Neural cell (in vitro differentiated cells): ENCODE data around the gene BORA. TPM values are rescaled to one million over a fixed set of nuclear protein-coding genes. Genes with fewer than 3 reads are reported as not detected.

Source experiments
- H2AFZ ChIP-seq: fragments of 200-600, 300-800 bp; sonication (generic), shearing (Covaris generic); 2 replicates; pipeline ENCODE4 v1.6.0; 2014; ENCODE audit warnings: low read depth, mild to moderate bottlenecking, antibody characterized with exemption, low read length, moderate library complexity
- H3F3A ChIP-seq: fragments of 200-600 bp; shearing (Covaris generic); 2 replicates; pipeline ENCODE4 v1.6.1; 2016; ENCODE audit warnings: mild to moderate bottlenecking, moderate library complexity, mixed read lengths, antibody characterized with exemption, low read length; ENCODE audit not compliant: insufficient read depth, poor library complexity, severe bottlenecking
- H3K27ac ChIP-seq: fragments of 200-600, 300-800 bp; sonication (generic), shearing (Covaris generic); 2 replicates; pipeline ENCODE4 v1.5.1; 2014; ENCODE audit warnings: mild to moderate bottlenecking, low read length, moderate library complexity
- H3K27me3 ChIP-seq: fragments of 300-800, 200-600 bp; sonication (generic), shearing (Covaris generic); 2 replicates; pipeline ENCODE4 v1.6.0; 2014; ENCODE audit warnings: mild to moderate bottlenecking, low read depth, low read length, moderate library complexity; ENCODE audit not compliant: insufficient read depth
- H3K36me3 ChIP-seq: fragments of 300-800, 200-600 bp; sonication (generic), shearing (Covaris generic); 2 replicates; pipeline ENCODE4 v1.5.1; 2014; ENCODE audit warnings: mild to moderate bottlenecking, antibody characterized with exemption, low read length, moderate library complexity; ENCODE audit not compliant: insufficient read depth
- H3K4me2 ChIP-seq: fragments of 300-800, 200-600 bp; sonication (generic), shearing (Covaris generic); 2 replicates; pipeline ENCODE4 v1.6.0; 2014; ENCODE audit warnings: mild to moderate bottlenecking, low read length
- H3K4me3 ChIP-seq: fragments of 300-800, 200-600 bp; sonication (generic), shearing (Covaris generic); 2 replicates; pipeline ENCODE4 v1.5.1; 2014; ENCODE audit warnings: mild to moderate bottlenecking, low read length, moderate library complexity
- H3K79me2 ChIP-seq: fragments of 200-600 bp; shearing (Covaris generic); replicated peaks from 2 replicates; pipeline ENCODE4 v1.6.0; 2014; ENCODE audit warnings: mild to moderate bottlenecking, low read length, moderate library complexity; ENCODE audit not compliant: insufficient read depth
- H3K9ac ChIP-seq: fragments of 300-800, 200-600 bp; sonication (generic), shearing (Covaris generic); 2 replicates; pipeline ENCODE4 v1.6.1; 2016; ENCODE audit warnings: mild to moderate bottlenecking, low read length, mixed read lengths
- H3K9me2 ChIP-seq: fragments of 200-600 bp; shearing (Covaris generic); 2 replicates; pipeline ENCODE4 v1.6.1; 2016; ENCODE audit warnings: mild to moderate bottlenecking, low read length, mixed read lengths; ENCODE audit not compliant: insufficient read depth
- H3K9me3 ChIP-seq: fragments of 200-600, 300-800 bp; sonication (generic), shearing (Covaris generic); 2 replicates; pipeline ENCODE4 v1.6.1; 2016; ENCODE audit warnings: mild to moderate bottlenecking, mixed run types, low read length, moderate library complexity, mixed read lengths
- H4K20me1 ChIP-seq: fragments of 200-600 bp; shearing (Covaris generic); 2 replicates; pipeline ENCODE4 v1.6.1; 2016; ENCODE audit warnings: mild to moderate bottlenecking, mixed run types; ENCODE audit not compliant: insufficient read depth
- EP300 ChIP-seq: fragments of 450-650 bp; conservative IDR thresholded peaks from 2 replicates; pipeline ENCODE4 v1.6.1; 2014; ENCODE audit warnings: antibody characterized with exemption, mild to moderate bottlenecking, moderate library complexity; ENCODE audit not compliant: poor library complexity, severe bottlenecking
- EZH2 ChIP-seq: fragments of 200-600, 300-800 bp; shearing (Covaris generic), sonication (generic); IDR thresholded peaks from 2 replicates; pipeline ENCODE4 v1.6.1; 2014; ENCODE audit warnings: antibody characterized with exemption, low read length, borderline replicate concordance, mild to moderate bottlenecking; ENCODE audit not compliant: insufficient read depth, poor library complexity, severe bottlenecking
- MXI1 ChIP-seq: fragments of 450-650 bp; conservative IDR thresholded peaks from 2 replicates; pipeline ENCODE4 v1.6.1; 2014; ENCODE audit warnings: antibody characterized with exemption, mild to moderate bottlenecking; ENCODE audit not compliant: poor library complexity, severe bottlenecking
- POLR2AphosphoS5 ChIP-seq: IDR thresholded peaks from 2 replicates; pipeline ENCODE4 v1.6.1; 2012
- RAD21 ChIP-seq: fragments of 450-650 bp; conservative IDR thresholded peaks from 2 replicates; pipeline ENCODE4 v1.6.1; 2014; ENCODE audit warnings: antibody characterized with exemption, mild to moderate bottlenecking, moderate library complexity
- REST ChIP-seq: IDR thresholded peaks from 2 replicates; pipeline ENCODE4 v1.6.1; 2012; ENCODE audit warnings: borderline replicate concordance
- SMC3 ChIP-seq: fragments of 450-650 bp; conservative IDR thresholded peaks from 2 replicates; pipeline ENCODE4 v1.6.1; 2014; ENCODE audit warnings: antibody characterized with exemption, mild to moderate bottlenecking, moderate library complexity; ENCODE audit not compliant: poor library complexity
- TAF1 ChIP-seq: IDR thresholded peaks from 2 replicates; pipeline ENCODE4 v1.6.1; 2012; ENCODE audit warnings: low read depth
- polyA plus RNA-seq: library from polyadenylated mRNA; depleted of rRNA; stranded (reverse); fragments of >200 nt; gene quantifications from 2 replicates; pipeline ENCODE4 v1.2.3, GENCODE V29; 2014
- TF ChIP-seq, protein P1 (sequence below): fragments of 450-650 bp; IDR thresholded peaks from 2 replicates; pipeline ENCODE4 v1.5.1; 2014; ENCODE audit warnings: antibody characterized with exemption, mild to moderate bottlenecking, moderate library complexity; ENCODE audit not compliant: poor library complexity, severe bottlenecking

The BORA gene
- polyA plus RNA-seq, 1 donor from 2014 or later, result 3.7 TPM

DNA sequence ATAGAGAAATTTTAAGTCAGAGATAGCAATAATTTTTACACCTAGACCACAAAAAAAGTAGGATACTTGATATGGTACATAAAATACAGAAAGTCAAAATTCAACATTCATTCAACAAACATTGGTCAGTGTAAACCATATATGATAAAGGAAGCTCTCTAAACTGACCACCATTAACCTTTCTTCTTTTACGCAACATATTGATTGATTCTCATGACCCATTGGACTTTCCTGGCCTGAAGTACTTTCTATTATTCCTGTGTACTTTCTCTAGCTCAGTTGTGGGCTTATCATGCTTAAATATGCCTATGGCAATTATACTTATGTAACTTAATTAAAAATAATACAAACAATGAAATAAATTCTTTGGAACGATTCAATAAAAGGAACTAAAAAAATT, 64.9 kb downstream of the BORA start:
- no peaks in the 10 kb centered on the region for H4K20me1 ChIP-seq
- no peaks in the 10 kb centered on the region for H3F3A ChIP-seq
- no peak overlapping the region for H3K4me3 ChIP-seq
- no peak overlapping the region for H3K4me2 ChIP-seq
- H3K9me3 ChIP-seq, result no peaks in the 10 kb centered on the region
- H3K27me3 ChIP-seq, result no peaks in the 10 kb centered on the region
- H3K9ac ChIP-seq, result no peak overlapping the region
- H3K27ac ChIP-seq, result no peak overlapping the region
- TF ChIP-seq EP300, result no peak
- no peak for TF ChIP-seq SMC3
- no peak for TF ChIP-seq RAD21
- no peak for TF ChIP-seq REST
- TF ChIP-seq, protein P1, sequence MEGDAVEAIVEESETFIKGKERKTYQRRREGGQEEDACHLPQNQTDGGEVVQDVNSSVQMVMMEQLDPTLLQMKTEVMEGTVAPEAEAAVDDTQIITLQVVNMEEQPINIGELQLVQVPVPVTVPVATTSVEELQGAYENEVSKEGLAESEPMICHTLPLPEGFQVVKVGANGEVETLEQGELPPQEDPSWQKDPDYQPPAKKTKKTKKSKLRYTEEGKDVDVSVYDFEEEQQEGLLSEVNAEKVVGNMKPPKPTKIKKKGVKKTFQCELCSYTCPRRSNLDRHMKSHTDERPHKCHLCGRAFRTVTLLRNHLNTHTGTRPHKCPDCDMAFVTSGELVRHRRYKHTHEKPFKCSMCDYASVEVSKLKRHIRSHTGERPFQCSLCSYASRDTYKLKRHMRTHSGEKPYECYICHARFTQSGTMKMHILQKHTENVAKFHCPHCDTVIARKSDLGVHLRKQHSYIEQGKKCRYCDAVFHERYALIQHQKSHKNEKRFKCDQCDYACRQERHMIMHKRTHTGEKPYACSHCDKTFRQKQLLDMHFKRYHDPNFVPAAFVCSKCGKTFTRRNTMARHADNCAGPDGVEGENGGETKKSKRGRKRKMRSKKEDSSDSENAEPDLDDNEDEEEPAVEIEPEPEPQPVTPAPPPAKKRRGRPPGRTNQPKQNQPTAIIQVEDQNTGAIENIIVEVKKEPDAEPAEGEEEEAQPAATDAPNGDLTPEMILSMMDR, result no peak
- TF ChIP-seq POLR2AphosphoS5, result no peak
- no peak for TF ChIP-seq MXI1
- no peak for TF ChIP-seq EZH2
- no peaks in the 10 kb centered on the region for H3K9me2 ChIP-seq
- peaks cover 15% of the 10 kb centered on the region for H3K36me3 ChIP-seq
- H3K79me2 ChIP-seq, result peaks cover 9% of the 10 kb centered on the region
- H2AFZ ChIP-seq, result no peak overlapping the region

DNA sequence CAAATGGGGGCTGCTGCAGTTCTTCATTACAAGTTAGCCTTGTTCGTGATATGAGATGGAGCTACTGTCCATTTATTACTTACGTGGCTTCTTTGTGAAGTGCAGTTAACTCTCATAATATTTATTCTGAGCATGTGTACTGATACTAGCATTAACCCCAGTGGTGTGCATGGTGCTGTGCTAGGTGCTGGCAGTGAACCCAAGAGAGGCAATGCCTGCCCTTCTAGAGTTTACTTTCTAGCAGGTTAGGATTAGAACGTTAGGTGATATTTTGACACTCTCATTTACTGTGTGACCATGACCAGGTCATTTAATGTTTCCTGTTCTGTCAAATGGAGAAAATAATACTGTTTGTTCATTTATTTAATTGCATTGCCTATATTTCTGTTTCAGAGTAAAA, 71.1 kb downstream of the BORA start:
- H3K27me3 ChIP-seq, result no peaks in the 10 kb centered on the region
- no peak overlapping the region for H2AFZ ChIP-seq
- no peaks in the 10 kb centered on the region for H3K9me2 ChIP-seq
- H3K36me3 ChIP-seq, result no peaks in the 10 kb centered on the region
- H3K4me3 ChIP-seq, result no peak overlapping the region
- no peaks in the 10 kb centered on the region for H3K79me2 ChIP-seq
- H3K27ac ChIP-seq, result no peak overlapping the region
- TF ChIP-seq EZH2 (no peak), MXI1 (no peak), REST (no peak), TAF1 (no peak), POLR2AphosphoS5 (no peak), RAD21 (no peak), EP300 (no peak), SMC3 (no peak)
- TF ChIP-seq, protein P1, result no peak
- H3K4me2 ChIP-seq, result no peak overlapping the region
- H3K9me3 ChIP-seq, result no peaks in the 10 kb centered on the region
- H4K20me1 ChIP-seq, result no peaks in the 10 kb centered on the region
- H3F3A ChIP-seq, result no peaks in the 10 kb centered on the region
- H3K9ac ChIP-seq, result no peak overlapping the region
